OCI-LY3 (cell line): Measurements from ENCODE around the gene SF3B5.

Experiments used
- EZH2phosphoT487 ChIP-seq: fragments of 200-600 bp; shearing (Covaris generic); IDR thresholded peaks from 2 replicates; pipeline ENCODE4 v1.6.1; 2018; ENCODE audit warnings: antibody characterized with exemption, mixed run types, low read depth
- TF ChIP-seq, protein P1 (sequence below): fragments of 200-600, 300-600 bp; sonication (generic); IDR thresholded peaks from 2 replicates; pipeline ENCODE4 v1.5.1; 2014; ENCODE audit warnings: antibody characterized with exemption, low read length, low read depth

DNA sequence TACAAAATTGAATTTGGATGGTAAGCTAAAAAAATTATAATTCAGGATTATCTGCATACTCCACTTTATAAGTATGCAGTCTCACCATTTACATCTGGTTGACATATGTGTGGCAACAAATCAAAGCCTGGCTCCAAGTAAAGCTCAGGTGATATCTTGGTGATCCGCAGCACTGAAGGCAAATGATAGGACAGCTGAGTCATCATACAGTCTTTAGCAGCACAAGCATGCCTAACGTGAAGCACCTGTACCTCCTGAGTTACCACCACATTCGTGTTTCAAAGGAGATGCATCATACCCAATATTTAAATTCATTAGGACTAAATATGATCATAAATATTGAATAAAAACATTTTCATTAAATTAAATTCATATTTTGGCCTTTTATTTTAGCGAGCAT, 43.2 kb upstream of the SF3B5 start:
- TF ChIP-seq, protein P1, sequence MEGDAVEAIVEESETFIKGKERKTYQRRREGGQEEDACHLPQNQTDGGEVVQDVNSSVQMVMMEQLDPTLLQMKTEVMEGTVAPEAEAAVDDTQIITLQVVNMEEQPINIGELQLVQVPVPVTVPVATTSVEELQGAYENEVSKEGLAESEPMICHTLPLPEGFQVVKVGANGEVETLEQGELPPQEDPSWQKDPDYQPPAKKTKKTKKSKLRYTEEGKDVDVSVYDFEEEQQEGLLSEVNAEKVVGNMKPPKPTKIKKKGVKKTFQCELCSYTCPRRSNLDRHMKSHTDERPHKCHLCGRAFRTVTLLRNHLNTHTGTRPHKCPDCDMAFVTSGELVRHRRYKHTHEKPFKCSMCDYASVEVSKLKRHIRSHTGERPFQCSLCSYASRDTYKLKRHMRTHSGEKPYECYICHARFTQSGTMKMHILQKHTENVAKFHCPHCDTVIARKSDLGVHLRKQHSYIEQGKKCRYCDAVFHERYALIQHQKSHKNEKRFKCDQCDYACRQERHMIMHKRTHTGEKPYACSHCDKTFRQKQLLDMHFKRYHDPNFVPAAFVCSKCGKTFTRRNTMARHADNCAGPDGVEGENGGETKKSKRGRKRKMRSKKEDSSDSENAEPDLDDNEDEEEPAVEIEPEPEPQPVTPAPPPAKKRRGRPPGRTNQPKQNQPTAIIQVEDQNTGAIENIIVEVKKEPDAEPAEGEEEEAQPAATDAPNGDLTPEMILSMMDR = no peak
- no peak for TF ChIP-seq EZH2phosphoT487
